ENCODE data around the gene LMTK2.

LMTK2 gene

GRCh38 chr7:98256431-98256830, 149.8 kb downstream of the LMTK2 start:
- TF ChIP-seq, protein P1, sequence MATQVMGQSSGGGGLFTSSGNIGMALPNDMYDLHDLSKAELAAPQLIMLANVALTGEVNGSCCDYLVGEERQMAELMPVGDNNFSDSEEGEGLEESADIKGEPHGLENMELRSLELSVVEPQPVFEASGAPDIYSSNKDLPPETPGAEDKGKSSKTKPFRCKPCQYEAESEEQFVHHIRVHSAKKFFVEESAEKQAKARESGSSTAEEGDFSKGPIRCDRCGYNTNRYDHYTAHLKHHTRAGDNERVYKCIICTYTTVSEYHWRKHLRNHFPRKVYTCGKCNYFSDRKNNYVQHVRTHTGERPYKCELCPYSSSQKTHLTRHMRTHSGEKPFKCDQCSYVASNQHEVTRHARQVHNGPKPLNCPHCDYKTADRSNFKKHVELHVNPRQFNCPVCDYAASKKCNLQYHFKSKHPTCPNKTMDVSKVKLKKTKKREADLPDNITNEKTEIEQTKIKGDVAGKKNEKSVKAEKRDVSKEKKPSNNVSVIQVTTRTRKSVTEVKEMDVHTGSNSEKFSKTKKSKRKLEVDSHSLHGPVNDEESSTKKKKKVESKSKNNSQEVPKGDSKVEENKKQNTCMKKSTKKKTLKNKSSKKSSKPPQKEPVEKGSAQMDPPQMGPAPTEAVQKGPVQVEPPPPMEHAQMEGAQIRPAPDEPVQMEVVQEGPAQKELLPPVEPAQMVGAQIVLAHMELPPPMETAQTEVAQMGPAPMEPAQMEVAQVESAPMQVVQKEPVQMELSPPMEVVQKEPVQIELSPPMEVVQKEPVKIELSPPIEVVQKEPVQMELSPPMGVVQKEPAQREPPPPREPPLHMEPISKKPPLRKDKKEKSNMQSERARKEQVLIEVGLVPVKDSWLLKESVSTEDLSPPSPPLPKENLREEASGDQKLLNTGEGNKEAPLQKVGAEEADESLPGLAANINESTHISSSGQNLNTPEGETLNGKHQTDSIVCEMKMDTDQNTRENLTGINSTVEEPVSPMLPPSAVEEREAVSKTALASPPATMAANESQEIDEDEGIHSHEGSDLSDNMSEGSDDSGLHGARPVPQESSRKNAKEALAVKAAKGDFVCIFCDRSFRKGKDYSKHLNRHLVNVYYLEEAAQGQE (IDR thresholded peaks at IDR 0.05; ENCODE audit: insufficient read depth in 1 of 2, low read depth in 2 of 2, low read length in 2 of 2) = no peak
- TF ChIP-seq TAF1 (IDR thresholded peaks at IDR 0.05; ENCODE audit: borderline replicate concordance, insufficient read depth, low read length) (no peak), FOXP2 (optimal IDR thresholded peaks at IDR 0.05; ENCODE audit: borderline replicate concordance, extremely low read depth, extremely low read length, insufficient read depth) (no peak), SIN3A (IDR thresholded peaks at IDR 0.05; ENCODE audit: borderline replicate concordance, insufficient read depth, low read length) (no peak), POLR2AphosphoS5 (IDR thresholded peaks at IDR 0.05; ENCODE audit: low read depth, low read length) (no peak)

DNA sequence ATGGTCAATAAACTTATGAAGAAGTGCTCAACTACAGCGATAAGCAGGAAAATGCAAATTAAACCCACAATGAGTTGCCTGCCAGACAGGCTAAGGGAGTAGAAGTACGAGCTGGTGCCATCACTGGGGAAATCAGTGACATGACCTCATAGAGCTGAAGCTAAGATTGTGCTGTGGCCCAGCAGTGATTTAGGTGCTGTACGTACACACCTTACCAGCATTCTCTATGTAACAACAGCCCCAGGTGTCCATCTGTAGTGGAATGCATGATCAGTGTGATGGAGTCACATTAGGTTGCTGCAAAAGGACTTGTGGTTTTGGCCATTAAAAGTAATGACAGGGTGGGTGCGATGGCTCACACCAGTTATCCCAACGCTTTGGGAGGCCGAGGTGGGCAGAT, 151.0 kb downstream of the LMTK2 start:
- no peak for TF ChIP-seq POLR2AphosphoS5 (IDR thresholded peaks at IDR 0.05; ENCODE audit: low read depth, low read length)
- no peak for TF ChIP-seq TAF1 (IDR thresholded peaks at IDR 0.05; ENCODE audit: borderline replicate concordance, insufficient read depth, low read length)
- no peak for TF ChIP-seq SIN3A (IDR thresholded peaks at IDR 0.05; ENCODE audit: borderline replicate concordance, insufficient read depth, low read length)
- TF ChIP-seq, protein P1 (IDR thresholded peaks at IDR 0.05; ENCODE audit: insufficient read depth in 1 of 2, low read depth in 2 of 2, low read length in 2 of 2) = no peak
- TF ChIP-seq FOXP2 (optimal IDR thresholded peaks at IDR 0.05; ENCODE audit: borderline replicate concordance, extremely low read depth, extremely low read length, insufficient read depth) = no peak
